Body of pancreas (tissue), 4 donors: Measurements from ENCODE around the gene SPATA18.

Experiments
- CTCF ChIP-seq, 7 experiments: fragments of 450-650 bp in 4 of 7; fragments of 200-600 bp in 3 of 7; sonication (generic) in 3 of 7; IDR thresholded peaks; one replicate each; pipeline ENCODE4 v1.5.1; 2016 to 2019; ENCODE audit warnings: antibody characterized with exemption in 7 of 7
- POLR2A ChIP-seq, 3 donors: fragments of 450-650 bp; IDR thresholded peaks; one replicate each; pipeline ENCODE4 v1.6.1; 2016; ENCODE audit warnings: antibody characterized with exemption in 3 of 3, mild to moderate bottlenecking in 2 of 3

GRCh38 chr4:52093466-52093865 lies 42.4 kb downstream of the SPATA18 start:
- no peak for TF ChIP-seq CTCF (IDR thresholded peaks at IDR 0.05)
- no peak for TF ChIP-seq POLR2A (IDR thresholded peaks at IDR 0.05)
